ENCODE data around the gene SOHLH2. TPM values are rescaled to one million over a fixed set of nuclear protein-coding genes. Genes with fewer than 3 reads are reported as not detected.

Gene SOHLH2
- total and polyA plus RNA-seq, 7 donors: 0.17 to 1.4 (median 0.21) TPM; not detected in 1

DNA sequence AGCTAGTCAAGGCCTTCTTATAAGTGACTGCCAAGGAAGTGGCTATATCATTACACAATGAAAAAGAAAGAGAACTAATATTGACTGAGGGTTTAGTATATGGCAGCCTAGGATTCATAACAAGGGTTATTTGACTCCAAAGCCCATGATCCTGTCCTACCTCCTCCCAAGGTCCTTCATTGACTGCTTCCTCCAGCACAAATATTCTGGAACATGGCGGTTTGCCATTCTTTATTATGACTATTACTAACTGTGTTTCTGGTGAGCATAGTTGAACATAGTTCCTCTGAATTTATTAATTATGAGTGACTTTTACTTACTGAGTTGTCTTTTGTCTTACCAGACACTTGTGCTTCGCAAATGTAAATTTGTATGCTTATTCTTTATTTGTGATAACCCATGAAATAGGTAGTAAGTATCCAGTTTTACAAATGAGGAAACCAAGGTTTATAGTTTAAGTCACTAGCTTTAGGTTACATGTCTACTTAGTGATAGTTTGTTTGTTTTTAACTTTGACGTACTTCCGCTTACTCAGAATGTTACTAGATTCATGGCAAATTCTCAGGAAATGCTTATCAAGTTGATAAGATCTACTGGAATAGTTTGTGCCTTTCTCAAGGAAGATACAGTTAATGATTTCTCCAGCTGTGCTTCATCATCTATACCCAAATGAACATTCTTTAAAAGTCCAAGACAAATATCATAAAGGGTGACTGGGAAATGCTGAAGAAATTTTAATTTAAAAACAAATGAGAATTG lies 67.7 kb downstream of the SOHLH2 start:
- ATAC-seq: no peak

GRCh38 chr13:36143738-36144137 lies 70.6 kb downstream of the SOHLH2 start:
- no peak for ATAC-seq
- intact Hi-C loops (cut with DNase I): no loop called here
- H3K4me3 ChIP-seq: no peak overlapping the region
- H3K4me1 ChIP-seq: no peaks in the 10 kb centered on the region
- TF ChIP-seq, protein P1, sequence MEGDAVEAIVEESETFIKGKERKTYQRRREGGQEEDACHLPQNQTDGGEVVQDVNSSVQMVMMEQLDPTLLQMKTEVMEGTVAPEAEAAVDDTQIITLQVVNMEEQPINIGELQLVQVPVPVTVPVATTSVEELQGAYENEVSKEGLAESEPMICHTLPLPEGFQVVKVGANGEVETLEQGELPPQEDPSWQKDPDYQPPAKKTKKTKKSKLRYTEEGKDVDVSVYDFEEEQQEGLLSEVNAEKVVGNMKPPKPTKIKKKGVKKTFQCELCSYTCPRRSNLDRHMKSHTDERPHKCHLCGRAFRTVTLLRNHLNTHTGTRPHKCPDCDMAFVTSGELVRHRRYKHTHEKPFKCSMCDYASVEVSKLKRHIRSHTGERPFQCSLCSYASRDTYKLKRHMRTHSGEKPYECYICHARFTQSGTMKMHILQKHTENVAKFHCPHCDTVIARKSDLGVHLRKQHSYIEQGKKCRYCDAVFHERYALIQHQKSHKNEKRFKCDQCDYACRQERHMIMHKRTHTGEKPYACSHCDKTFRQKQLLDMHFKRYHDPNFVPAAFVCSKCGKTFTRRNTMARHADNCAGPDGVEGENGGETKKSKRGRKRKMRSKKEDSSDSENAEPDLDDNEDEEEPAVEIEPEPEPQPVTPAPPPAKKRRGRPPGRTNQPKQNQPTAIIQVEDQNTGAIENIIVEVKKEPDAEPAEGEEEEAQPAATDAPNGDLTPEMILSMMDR (IDR thresholded peaks at IDR 0.05): no peak
- no peak for DNase-seq
- H3K27me3 ChIP-seq (ENCODE audit: insufficient read depth in 3 of 3, low read length in 2 of 3): no peaks in the 10 kb centered on the region
- peaks cover 7% of the 10 kb centered on the region for H3K9me3 ChIP-seq
- H3K27ac ChIP-seq: no peak overlapping the region
- 30 to 39% (median 37%) methylated on average over 2 of the region's 2 CpGs for WGBS, 3 donors
- H3K36me3 ChIP-seq (ENCODE audit: insufficient read depth in 1 of 2, low read depth in 1 of 2): no peaks in the 10 kb centered on the region

More for the DNA sequence above, 67.7 kb downstream of the SOHLH2 start:
- DNase-seq: no peak
- H3K36me3 ChIP-seq (ENCODE audit: insufficient read depth in 1 of 2, low read depth in 1 of 2): no peaks in the 10 kb centered on the region
- H3K27ac ChIP-seq: no peak overlapping the region
- peaks cover 7% of the 10 kb centered on the region for H3K9me3 ChIP-seq
- 78 to 92% (median 81%) methylated on average over 4 of the region's 4 CpGs for WGBS, 3 donors
- no peaks in the 10 kb centered on the region for H3K27me3 ChIP-seq (ENCODE audit: insufficient read depth in 3 of 3, low read length in 2 of 3)
- intact Hi-C loops (cut with DNase I): no loop called here
- TF ChIP-seq, protein P1 (IDR thresholded peaks at IDR 0.05): no peak
- H3K4me1 ChIP-seq: no peaks in the 10 kb centered on the region
- H3K4me3 ChIP-seq: no peak overlapping the region

GRCh38 chr13:36142735-36143134 lies 71.6 kb downstream of the SOHLH2 start:
- Histone ChIP-seq H3K4me3 (no peak overlapping the region), H3K27me3 (ENCODE audit: insufficient read depth in 3 of 3, low read length in 2 of 3) (no peaks in the 10 kb centered on the region), H3K27ac (no peak overlapping the region), H3K9me3 (peaks cover 7% of the 10 kb centered on the region), H3K36me3 (ENCODE audit: insufficient read depth in 1 of 2, low read depth in 1 of 2) (no peaks in the 10 kb centered on the region), H3K4me1 (no peaks in the 10 kb centered on the region)
- ATAC-seq (no peak), DNase-seq (no peak)
- intact Hi-C loops (cut with DNase I): no loop called here
- TF ChIP-seq, protein P1 (IDR thresholded peaks at IDR 0.05): no peak

GRCh38 chr13:36135876-36136275 lies 78.5 kb downstream of the SOHLH2 start:
- intact Hi-C loops (cut with DNase I): no loop called here
- 63 to 71% (median 66%) methylated on average over 2 of the region's 2 CpGs for WGBS, 3 donors
- no peak for ATAC-seq

More at GRCh38 chr13:36135876-36136275, 78.5 kb downstream of the SOHLH2 start:
- Histone ChIP-seq H3K27me3 (ENCODE audit: insufficient read depth in 3 of 3, low read length in 2 of 3) (peaks cover 0 to 21% (median 5%) of the 10 kb centered on the region in 3 donors), H3K4me3 (no peak overlapping the region), H3K27ac (no peak overlapping the region), H3K36me3 (ENCODE audit: insufficient read depth in 1 of 2, low read depth in 1 of 2) (no peaks in the 10 kb centered on the region), H3K4me1 (no peaks in the 10 kb centered on the region), H3K9me3 (no peaks in the 10 kb centered on the region)
- TF ChIP-seq, protein P1 (IDR thresholded peaks at IDR 0.05): no peak
- DNase-seq: no peak
